AG10803 (cell line): ENCODE measurements around the gene ENTPD1.

ENCODE experiments used
- DNase-seq: peaks from one replicate; pipeline ENCODE4 v3.0.0; 2010; ENCODE audit warnings: low read depth
- H3K4me3 ChIP-seq: 2 replicates; pipeline ENCODE4 v1.5.1; 2011; ENCODE audit warnings: mild to moderate bottlenecking, low read length, control low read depth
- CTCF ChIP-seq: conservative IDR thresholded peaks from 2 replicates; pipeline ENCODE4 v1.5.1; 2011; ENCODE audit warnings: mild to moderate bottlenecking, low read length, control low read depth, inconsistent platforms

ENTPD1 gene

GRCh38 chr10:95821720-95822119 lies 65.8 kb downstream of the ENTPD1 start:
- no peak overlapping the region for H3K4me3 ChIP-seq
- TF ChIP-seq CTCF = no peak
- no peak for DNase-seq

GRCh38 chr10:95830044-95830443 lies 74.1 kb downstream of the ENTPD1 start:
- no peak for DNase-seq
- no peak overlapping the region for H3K4me3 ChIP-seq
- TF ChIP-seq CTCF = no peak

DNA sequence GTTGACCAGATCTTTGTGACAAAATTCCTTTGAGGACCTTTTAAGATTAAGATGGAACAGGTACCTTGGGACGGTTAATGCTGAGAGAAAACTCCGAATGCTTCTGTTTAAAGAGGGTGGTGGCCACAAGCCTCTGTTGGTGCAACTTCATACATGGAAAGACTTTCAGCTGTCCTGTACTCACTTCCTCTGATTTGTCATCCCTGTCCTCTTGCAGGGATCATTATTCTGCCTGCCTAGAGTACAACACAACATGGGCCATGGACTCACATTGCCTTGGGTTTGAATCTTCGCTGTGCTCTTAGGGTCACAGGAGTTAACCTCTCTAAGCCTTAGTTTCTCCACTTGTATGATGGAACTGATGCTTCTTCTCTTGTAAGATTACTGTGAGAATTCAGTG lies 75.1 kb downstream of the ENTPD1 start:
- no peak for TF ChIP-seq CTCF
- DNase-seq = no peak
- no peak overlapping the region for H3K4me3 ChIP-seq

DNA sequence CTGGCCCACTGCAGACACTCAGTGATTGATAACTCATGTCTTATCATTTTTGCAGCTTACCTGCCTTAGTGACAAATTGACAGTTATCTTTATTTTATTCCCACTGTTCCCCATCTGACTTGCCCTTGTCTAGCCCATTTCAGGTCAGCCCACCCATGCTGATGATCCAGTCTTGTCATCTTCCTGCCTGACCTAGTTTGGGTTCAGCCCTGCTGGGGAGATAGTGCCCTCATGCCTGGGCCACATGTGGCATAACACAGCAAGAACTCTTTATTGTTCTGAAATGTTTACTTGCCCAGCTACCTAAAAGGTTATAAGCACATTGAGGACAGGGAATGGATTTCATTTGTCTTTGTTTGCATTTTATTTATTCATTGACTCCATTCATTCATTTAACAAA lies 75.6 kb downstream of the ENTPD1 start:
- DNase-seq = no peak
- H3K4me3 ChIP-seq = no peak overlapping the region
- TF ChIP-seq CTCF = no peak

DNA sequence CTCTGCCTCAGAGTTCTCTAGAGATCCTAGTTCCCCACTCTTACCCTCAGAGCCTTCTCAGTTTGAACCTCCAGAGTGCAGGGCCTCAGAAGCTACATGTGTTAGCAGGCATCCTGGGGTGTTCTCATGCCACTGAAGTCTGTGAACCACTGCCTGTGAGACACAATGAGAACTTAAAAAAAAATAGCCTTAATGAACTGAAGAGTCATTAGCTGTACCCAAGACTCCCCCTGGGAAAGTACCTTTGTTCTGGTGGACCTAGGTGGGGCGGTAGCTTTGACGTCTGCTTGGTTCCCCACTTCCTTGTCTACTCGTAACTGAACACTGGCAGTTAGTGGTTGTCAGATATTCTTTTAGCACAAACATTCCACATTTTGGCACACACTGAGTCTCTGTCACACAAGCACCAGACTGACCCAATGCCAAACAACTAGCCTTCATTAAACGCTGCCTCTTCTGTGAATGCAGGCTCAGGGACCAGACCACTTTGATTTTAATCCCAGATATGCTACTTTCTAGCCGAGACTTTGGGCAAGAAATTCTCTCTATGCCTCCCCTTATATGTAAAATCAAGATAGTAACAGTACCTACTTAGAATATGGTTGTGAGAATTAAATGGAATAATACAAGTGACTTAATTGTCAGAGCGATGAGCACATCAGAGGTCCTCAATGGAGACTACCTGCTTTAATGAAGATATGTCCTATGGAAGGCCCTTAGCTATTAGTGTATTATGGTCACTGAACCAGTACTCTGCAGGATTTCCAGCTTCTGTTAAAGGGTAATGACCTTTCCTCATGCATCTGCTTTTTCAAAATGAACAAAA lies 76.5 kb downstream of the ENTPD1 start:
- no peak for DNase-seq
- no peak for TF ChIP-seq CTCF
- H3K4me3 ChIP-seq = no peak overlapping the region

DNA sequence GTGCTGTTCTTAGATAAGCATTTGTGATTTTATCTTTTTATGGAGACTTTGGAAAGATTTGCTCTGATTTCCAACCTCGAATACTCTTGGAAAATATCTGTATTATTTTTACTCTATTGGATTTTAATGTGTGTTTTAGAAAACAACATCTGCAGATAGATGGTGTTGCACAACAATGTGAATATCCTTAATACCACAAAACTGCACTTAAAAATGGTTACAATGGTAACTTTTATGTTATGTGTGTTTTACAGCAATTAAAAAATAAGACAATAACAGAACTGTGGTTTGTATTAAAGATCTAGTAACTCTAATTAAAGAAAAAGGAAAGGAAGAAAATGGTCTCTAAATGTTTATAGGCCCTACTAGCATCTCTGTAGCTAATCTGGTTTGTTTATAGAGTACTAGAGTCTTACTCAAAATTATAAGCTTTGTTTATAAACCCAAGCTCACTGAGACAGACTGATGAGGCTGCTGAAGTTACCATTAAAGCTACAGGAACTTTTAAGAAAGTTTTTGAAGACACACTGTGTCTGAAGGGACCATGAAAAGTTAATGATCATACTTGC lies 77.2 kb downstream of the ENTPD1 start:
- TF ChIP-seq CTCF = no peak
- no peak for DNase-seq
- H3K4me3 ChIP-seq = no peak overlapping the region

DNA sequence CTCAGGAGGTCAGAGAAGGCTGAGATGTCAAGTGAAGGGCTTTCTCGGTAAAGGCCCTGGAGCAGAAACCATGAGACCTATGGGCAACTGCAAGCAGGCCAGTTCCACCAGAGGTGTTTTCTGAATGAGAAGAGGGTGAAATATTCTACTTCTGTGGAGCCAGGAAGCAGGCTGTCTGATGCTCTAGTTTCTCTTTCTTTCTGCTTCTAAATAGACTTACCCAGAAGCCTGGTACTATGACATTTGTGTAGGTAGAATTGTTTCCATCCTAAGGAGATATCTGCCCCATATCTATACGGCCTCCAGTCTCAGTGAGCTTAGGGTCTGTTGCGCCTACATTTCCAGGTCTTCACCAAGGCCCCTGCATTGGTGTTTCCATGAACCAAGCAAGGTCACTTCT lies 78.4 kb downstream of the ENTPD1 start:
- H3K4me3 ChIP-seq = no peak overlapping the region
- DNase-seq = no peak
- TF ChIP-seq CTCF = no peak
